Activated T-cell treated with anti-CD3 and anti-CD28 coated beads, Interleukin-2, amount 50 U/mL, for 48 hours (primary cell): ENCODE measurements around the gene RNU6-9.

Experiments
- DNase-seq, 2 experiments: peaks; one replicate each; pipeline ENCODE4 v3.0.0-alpha.2; 2020

Gene RNU6-9

DNA sequence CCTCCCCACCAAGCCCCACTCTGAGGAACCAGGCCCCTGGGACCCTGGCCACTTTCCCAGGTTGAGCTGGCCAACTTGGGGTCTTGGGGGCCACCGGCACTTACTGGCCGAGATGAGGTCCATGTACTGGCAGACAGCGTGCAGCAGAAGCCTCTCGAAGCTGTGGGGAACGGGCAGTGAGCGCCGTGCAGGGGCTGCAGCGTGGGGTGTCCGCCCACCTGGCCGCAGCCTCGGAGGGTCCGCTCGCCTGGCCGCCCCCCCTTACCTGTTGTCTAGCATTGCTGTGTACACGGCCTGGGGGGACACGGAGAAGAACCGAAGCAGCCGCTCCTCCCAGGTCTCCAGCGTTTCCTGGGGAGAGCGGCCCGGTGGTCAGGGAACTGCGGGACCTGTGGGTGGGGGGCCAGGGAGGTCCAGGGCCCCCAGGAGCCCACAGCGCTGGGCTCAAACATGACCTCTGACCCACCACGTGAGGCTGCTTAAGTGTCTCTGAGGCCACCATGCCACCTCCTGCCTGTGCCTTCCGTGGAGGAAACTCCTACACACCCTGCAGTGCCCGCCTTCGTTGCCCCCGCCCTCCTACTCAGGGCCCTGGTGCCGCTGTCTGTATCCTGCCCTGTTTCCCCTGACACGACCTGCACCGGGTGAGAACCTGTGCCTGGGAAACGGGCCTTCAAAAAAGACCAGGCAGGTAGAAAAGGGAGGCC, 6.2 kb downstream of the RNU6-9 start:
- DNase-seq: no peak

DNA sequence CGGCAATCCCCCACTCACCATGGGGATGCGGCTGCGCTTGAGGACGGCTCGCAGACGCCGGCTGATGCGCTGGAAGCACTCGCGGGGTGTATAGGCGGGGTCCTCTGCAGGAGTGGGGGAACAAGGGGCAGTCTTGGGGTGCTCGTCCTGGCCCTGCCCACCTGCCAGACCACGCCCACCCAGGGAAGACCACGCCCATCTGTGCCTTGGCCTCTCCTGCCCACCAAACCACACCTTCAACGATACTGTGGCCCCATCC, 6.7 kb downstream of the RNU6-9 start:
- no peak for DNase-seq

DNA sequence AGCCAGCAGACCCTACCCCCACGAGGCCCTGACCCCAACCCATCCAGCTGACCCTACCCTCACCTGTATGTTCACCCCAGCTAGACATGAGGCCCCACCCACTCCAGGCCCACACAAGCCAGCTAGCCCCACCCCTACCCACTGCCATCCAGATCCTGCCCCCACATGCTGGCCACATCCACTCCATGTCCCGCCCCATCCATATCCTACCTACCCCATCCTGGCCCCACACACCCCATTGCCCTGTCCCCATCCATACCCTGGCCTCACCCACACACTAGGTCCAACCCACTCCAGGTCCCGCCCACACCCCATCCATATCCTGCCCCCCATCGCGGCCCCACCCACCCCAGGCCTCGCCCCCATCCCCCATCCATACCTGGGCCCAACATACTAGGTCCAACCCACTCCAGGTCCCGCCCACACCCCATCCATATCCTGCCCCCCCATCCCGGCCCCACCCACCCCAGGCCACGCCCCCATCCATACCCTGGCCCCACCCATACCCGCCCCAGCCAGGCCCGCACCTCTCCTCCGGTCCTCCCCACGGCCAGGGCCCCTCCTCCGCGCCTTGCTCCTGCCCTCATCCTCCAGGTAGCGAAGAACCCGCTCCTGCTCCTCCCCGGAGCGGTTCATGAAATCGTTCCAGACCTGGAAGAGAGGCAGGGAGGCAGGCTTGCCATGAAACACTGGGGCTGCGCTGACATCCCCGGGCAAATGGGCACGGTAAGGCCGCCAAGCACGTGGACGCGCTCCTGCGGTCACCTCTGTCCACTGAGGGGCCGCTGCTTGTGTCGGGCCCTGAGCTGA, 7.2 kb downstream of the RNU6-9 start:
- peak in 1 of 2 experiments; percentile 50 for DNase-seq

DNA sequence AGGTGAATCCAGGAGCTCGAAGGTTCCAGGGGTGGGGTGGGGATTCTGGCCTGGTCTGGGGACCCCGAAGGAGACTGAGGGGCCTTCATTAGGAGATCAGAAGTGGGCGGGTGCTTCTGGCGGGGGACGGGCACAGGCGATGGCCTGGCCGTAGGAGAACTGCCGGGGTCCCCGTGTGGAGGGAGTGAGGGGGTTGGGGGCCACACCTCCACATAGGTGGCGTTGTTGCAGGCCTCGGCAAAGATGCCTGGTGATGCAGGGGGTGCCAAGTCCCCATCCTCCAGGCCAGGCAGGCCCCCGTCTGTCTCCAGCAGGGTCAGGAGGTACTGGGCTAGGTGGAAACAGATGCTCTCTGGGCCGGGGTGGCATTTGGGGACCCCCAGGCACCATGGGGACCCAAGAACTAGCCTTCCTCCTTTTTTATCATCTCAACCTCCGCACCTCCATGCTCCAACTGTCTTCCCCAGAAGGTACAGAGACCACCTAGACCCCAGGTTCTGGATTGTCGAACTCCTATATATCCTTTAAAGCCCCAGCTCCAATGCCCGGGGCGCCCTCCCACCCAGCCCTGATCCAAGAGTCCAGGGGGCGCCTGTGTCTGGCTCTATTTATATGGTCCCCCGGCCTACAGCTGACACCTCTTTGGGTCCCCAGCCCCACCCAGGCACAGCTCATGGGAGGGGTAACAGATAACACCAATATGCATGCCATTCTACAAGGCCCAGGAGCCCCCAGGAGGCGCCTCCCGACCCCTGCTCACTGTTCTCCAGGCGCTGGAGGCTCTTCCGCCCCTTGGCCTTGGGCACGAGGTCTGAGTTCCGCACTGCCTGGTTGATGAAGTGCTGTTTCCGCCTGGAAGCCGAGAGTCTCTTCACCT, 8.2 kb downstream of the RNU6-9 start:
- DNase-seq: no peak

DNA sequence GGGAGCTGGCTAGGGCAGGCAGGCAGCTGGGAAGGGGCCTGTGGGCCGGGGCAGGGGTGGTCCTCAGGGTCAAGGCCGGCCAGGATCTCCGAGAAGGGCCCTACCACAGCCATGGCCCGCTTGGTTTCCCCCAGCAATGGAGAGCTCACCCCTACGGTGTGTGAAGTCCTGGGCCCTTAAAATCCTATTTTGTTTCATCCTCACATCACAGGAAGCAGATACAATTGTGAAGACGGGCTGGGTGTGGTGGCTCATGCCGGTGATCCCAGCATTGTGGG, 8.7 kb downstream of the RNU6-9 start:
- DNase-seq: no peak

DNA sequence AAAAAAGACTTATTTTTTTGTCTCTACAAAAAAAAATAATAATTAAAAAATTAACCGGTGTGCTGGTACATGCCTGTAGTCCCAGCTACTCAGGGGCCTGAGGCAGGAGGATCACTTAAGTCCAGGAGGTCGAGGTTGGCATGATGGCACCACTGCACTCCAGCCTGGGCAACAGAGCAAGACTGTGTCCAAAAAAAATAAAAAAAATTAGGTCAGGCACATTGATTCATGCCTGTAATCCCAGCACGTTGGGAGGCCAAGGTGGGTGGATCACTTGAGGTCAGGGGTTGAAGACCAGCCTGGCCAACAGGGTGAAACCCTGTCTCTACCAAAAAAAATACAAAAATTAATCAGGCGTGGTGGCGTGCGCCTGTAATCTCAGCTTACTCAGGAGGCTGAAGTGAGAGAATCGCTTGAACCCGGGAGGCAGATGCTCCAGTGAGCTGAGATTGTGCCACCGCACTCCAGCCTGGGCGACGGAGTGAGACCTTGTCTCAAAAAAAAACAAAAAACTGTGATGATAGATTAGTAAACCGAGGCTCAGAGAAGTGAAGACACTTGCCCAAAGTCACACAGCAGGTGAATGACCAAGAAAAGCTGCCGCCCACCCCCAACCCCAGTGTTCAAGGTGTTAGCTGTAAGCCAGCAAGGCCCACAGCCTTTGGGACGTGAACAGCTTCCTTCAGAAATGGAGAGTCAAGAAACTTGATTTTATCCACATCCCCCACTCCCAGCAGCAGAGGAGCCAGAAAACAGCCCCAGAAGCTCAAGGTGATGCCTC, 9.4 kb downstream of the RNU6-9 start:
- DNase-seq: no peak

DNA sequence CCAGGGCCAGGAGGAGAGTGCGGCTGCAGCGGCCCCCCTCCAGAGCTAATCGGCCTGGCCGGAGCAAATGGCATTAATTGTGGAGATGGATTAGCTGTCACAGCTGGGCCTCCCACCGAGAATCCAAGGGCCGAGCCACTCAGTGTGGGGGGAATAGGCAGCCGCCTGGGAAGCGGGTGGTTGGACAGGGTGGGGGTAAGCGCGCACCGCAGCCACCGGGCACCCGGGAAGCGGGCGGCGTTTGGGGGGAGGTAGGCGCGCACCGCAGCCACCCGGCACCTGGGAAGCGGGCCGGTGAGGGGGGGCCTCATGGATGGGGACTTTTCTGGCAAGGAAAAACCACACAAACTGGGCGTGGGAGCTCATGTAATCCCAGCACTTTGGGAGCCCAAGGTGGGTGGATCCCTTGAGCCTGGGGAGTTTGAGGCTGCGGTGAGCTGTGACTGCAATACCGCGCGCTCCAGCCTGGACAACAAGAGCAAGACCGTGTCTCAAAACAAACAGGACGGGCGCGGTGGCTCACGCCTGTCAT, 10.0 kb downstream of the RNU6-9 start:
- DNase-seq: no peak

DNA sequence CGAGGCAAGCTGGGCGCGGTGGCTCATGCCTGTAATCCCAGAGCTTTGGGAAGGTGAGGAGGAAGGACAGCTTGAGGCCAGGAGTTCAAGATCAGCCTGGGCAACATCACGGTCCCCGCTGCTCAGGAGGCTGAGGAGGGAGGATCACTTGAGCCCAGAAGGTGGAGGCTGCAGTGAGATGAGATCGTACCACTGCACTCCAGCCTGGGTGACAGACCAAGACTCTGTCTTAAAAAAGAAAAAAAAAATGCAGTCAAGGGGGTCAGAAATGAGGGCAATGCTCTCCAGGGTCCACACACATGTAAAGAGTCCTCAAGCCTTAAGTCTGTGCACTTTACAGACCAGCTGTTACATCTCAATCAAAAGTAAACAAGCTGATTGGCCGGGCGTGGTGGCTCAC, 11.3 kb downstream of the RNU6-9 start:
- no peak for DNase-seq

DNA sequence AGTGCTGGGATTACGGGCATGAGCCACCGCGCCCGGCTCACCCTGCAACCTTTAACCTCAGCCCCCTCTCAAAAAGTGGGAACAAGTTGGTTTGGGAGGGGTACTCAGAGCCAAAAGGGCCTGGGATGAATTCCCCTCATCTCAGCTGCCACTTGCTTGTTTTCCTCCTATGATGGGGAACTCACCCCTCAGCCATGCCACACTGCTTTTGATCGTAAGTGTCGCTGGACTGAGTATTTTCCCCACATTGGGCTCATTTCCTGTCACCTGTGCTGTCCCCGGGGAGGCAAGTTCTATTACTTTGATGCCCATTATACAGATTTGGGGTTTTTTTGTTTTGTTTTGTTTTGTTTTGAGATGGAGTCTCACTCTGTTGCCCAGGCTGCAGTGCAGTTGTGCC, 13.2 kb downstream of the RNU6-9 start:
- DNase-seq: no peak

DNA sequence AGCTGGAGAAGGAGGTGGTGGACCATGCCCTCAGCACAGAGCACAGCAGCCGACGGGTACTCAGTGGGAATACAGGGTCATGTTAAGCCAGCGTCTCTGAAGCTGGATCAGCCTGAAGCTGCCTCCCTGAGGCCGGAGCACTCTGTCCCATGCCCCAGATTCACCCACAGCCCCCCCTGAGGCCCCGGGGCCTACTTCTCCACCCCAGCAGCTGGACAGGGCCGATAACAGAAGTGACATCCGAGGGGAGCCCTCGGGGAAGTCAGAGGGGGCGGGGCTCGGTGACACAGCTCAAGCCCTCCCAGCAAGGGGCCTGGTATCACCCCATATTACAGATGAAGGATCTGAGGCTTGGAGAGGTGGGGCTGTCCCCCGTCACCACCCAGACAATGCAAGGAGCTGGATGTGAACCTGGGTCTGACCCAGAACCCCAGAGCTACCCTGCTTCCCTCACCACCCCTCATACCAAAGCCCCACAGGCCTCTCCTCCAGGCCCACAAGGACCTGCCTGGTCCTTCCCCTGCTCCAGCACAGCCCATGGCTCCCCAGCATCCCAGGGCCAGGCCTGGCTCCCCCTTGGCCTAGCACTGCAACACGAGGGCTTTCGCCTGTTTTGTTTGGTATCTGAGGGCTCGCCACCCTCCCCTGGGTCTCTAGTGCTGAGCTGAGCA, 14.0 kb downstream of the RNU6-9 start:
- peak in 1 of 2 experiments; percentile 49 for DNase-seq

DNA sequence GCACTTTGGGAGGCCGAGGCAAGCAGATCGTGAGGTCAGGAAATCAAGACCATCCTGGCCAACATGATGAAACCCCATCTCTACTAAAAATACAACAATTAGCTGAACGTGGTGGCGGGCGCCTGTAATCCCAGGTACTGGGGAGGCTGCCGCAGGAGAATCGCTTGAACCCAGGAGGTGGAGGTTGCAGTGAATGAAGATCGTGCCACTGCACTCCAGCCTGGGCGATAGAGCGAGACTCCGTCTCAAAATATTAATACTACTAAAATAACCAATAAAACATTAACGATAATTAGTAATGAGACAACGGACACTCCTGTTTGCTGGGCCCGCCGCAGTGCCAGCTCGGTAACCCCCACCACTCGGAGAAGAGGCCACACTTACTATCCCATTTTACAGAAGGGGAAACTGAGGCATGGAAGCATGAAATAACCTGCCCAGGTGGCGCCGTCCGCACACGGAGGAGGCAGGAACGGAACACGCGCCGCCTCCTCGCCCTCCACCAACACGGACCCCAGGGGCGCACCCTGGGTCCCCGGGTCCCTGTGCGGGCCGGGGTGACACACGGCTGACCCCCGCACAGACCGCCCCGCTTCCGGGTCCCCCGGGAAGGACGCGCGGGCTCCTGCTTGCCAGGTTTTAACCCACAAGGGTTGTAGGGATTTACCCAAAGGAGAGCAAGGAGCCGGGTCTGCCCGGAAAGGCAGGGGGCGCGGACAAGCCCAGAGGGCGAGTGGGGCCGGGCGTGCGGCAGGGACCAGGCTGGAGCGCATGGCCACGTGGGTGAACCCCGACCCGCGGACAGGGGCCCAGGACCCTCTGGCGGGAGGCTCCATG, 18.1 kb downstream of the RNU6-9 start:
- DNase-seq: no peak

DNA sequence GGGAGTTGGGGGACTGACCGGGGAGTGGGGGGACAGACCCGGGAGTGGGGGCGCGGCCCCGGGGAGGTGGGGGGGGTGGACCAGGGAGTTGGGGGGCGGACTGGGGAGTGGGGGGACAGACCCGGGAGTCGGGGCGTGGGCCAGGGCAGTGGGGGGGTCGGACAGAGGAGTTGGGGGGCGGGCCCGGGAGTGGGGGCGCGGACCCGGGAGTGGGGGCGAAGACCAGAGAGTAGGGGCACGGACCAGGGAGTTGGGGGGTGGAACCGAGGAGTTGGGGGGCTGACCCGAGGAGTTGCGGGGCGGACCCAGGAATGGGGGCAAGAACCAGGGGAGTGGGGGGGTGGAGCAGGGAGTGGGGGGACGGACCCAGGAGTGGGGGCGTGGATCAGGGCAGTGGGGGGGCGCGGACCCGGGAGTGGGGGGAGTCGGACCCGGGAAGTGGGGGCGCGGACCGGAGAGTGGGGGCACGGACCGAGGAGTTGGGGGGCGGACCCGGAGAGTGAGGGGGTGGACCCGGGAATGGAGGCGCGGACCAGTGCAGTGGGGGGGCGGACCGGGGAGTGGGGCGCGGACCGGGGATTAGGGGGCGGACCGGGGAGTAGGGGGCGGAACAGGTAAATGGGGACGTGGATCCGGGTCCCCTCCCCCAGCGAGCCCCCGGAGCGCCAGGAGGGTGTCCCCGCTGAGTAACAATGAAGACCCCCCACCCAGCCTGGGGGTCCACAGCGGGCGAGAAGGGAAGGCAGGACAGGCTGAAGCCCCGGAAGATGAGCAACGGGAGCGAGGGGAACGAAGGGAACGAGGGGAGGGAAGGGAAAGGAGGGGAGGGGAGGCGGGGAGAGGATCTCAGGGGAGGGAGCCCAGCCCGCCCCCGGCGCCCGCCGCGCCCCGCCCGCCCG, 19.1 kb downstream of the RNU6-9 start:
- no peak for DNase-seq

DNA sequence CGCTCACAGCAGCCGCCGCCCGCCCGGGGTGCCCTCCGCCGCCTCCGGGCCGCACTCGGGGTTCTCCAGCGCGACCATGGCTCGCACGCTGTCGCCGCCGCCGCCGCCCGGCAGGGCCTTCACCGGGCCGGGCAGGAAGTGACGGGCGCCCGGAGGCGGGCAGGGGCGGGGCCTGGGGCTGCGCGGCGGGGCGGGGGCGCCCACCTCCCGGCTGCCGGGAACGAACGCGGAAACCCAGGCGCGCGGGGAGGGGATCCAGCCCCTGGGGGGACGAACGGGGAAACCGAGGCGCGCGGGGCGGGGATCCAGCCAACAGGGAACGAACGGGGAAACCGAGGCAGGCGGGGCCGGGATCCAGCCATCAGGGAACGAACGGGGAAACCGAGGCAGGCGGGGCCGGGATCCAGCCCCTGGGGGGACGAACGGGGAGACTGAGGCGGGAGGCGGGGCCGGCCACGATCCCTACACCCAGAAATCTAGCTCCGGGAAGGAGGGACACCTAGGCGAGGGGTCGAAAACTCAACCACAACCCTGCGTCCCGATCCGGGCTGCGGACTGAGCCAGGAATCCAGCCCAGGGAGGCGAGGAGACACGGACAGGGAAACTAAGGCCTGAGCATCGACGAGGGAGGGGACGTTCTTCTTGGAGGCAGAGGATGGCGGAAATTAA, 19.9 kb downstream of the RNU6-9 start, which contains the start of gene R3HDM4:
Gene R3HDM4, minus strand, starts transcription at position 140 of the 669 bp plus-strand sequence. Its CDS starts 62 bp downstream, at position 78.
- DNase-seq: peak; percentile 87 to 90

DNA sequence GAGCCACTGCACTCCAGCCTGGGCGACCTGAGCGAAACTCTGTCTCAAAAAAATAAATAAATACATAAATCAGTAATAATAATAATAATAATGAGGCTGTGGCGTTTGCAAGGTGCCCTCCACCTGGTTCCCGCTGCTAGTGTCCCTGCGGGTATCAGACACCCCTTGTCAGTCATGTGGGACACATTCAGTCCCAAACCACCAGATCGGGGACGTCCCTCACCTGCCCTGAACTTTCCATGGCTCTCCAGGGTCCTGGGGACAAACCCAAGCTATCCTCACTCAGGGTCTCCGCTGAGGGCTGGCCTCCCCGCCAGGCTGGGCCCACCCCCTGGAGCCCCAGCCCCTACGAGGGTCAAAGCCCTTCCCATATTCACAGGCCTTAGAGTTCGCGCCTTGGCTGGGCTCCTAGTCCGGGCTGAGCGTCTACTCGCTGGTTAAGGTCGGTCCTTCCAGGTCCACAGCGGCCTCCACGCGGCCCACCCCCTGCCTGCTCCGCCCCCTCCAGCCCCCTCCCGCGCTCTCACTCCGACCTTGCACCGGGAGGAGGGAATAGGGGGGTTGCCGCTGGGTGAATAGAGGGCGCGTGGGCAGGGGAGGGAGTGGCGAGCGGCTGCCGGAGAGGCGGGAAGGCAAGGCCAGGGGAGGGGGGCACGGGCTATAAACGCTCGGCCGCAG, 23.5 kb downstream of the RNU6-9 start:
- DNase-seq: peak; percentile 61 to 72

DNA sequence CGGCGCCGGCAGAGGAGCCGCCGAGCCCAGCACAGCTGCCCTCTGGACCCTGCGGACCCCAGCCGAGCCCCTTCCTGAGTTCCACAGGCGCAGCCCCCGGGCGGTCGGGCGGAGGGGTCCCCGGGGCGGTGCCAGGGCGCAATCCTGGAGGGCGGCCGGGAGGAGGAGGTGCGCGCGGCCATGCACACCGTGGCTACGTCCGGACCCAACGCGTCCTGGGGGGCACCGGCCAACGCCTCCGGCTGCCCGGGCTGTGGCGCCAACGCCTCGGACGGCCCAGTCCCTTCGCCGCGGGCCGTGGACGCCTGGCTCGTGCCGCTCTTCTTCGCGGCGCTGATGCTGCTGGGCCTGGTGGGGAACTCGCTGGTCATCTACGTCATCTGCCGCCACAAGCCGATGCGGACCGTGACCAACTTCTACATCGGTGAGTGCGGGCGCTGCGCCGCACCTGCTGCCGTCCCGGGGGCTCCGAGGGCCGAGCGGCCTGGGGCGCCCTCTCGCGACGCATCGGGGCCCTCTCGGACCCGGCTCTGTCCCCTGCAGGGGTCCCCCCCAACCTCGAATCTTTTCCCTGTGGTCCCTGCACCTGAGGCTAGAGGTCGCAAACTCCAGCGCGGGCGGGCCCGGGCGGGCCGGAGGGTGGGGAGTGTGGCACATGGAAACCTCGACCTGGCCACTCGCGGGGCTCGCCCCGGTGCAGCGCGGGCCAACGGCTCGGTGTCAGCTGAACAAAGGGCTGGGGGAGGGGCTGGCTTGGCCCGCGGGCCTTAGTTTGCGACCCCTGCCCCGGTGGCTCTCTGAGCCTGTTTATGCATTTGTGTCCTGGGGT, 24.3 kb downstream of the RNU6-9 start, which contains the start of gene KISS1R:
Gene KISS1R, plus strand, starts transcription at position 11 of the 829 bp plus-strand sequence. Its CDS starts 170 bp downstream, at position 181.
- DNase-seq: peak; percentile 63 to 69

DNA sequence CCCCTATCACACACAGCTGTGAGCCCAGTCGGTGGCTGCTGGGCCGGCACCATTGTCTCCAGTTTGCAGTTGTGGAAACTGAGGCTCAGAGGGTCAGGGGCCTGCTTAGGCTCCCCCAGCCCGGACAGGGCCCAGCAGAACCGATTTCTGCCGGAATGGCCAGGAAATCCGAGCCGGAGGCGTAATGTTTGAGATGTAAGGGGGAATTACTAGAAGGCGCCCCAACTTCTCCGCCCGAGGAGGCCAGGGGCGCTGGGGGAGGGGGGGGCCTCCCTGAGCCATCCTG, 24.8 kb downstream of the RNU6-9 start:
- DNase-seq: peak in 1 of 2 experiments; percentile 44

DNA sequence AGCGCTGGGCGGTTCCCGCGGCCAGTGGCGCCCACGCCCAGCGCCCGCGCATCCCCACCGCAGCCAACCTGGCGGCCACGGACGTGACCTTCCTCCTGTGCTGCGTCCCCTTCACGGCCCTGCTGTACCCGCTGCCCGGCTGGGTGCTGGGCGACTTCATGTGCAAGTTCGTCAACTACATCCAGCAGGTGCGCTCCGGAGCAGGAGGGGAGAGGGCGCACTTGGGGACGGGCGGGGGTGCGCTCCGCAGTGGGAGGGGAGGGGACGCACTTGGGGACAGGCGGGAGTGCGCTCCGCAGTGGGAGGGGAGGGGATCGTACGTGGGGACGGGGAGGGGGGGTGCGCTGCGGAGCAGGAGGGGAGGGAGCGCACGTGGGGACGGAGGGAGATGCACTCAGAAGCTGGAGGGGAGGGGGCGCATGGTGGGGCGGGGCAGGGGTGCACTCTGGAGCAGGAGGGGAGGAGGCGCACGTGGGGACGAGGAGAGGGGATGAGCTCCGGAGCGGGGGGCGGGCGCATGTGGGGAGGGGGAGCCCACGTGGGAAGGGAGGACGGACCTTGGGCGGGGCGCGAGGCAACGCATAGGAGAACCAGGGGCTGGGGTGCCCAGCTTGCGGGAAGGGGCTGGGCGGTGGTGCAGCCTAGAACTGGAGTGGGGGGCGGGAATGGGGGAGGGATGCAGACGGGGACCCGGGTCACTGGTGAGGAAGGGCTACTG, 25.4 kb downstream of the RNU6-9 start:
- DNase-seq: peak; percentile 55 to 69
